A549 (cell line): ENCODE data around the gene TSC22D1. TPM values are rescaled to one million over a fixed set of nuclear protein-coding genes. Genes with fewer than 3 reads are reported as not detected.

Experiments used
- ATAC-seq, 2 experiments: fragments of 200-7000 bp in 1 of 2; fragments of >200 bp in 1 of 2; cut with Nextera tagmentation in 1 of 2; cut with Tn5 transposase in 1 of 2; 3 replicates each; pipeline versions ENCODE4 v1.8.0 to v1.9.1; 2018 to 2020; ENCODE audit warnings: mild to moderate bottlenecking in 1 of 2, moderate library complexity in 1 of 2
- CTCF ChIA-PET: fragments of 300-600 bp; sonication (Branson Sonifier 250); formaldehyde crosslinking; extraction: SDS; loops from one replicate; lab custom pipeline; 2021; ENCODE audit warnings: antibody characterized with exemption, inconsistent platforms; lab: Yijun Ruan, JAX
- POLR2A ChIA-PET: fragments of 350-600 bp; formaldehyde crosslinking; extraction: SDS; loops from one replicate; lab custom pipeline; 2021; ENCODE audit warnings: antibody characterized with exemption, inconsistent platforms; lab: Yijun Ruan, JAX
- DNase-seq, 2 experiments: peaks; one replicate each; pipeline versions ENCODE4 v3.0.0 to v3.0.0-alpha.2; 2011 to 2016; ENCODE audit warnings: low read depth in 1 of 2, low spot score in 1 of 2
- FAIRE-seq: peaks from 2 replicates; lab custom pipeline; 2011; peaks lifted over from hg19 to GRCh38; lab: Jason Lieb, UNC
- H3K27ac ChIP-seq, 2 experiments: fragments of >200 bp; sonication (Bioruptor Twin); formaldehyde crosslinking; 3 replicates each; pipeline ENCODE4 v1.5.1; 2016 to 2017
- H3K4me1 ChIP-seq: fragments of >200 bp; sonication (Bioruptor Twin); formaldehyde crosslinking; 3 replicates; pipeline ENCODE4 v1.6.1; 2016
- H3K4me2 ChIP-seq: fragments of >200 bp; sonication (Bioruptor Twin); formaldehyde crosslinking; 3 replicates; pipeline ENCODE4 v1.6.1; 2016
- H3K4me3 ChIP-seq: fragments of >200 bp; sonication (Bioruptor Twin); formaldehyde crosslinking; 3 replicates; pipeline ENCODE4 v1.5.1; 2016
- H3K9me3 ChIP-seq: fragments of >200 bp; sonication (Bioruptor Twin); formaldehyde crosslinking; 3 replicates; pipeline ENCODE4 v1.6.1; 2016
- CBX2 ChIP-seq: fragments of 200-600 bp; sonication (generic); IDR thresholded peaks from 2 replicates; pipeline ENCODE4 v1.6.1; 2016; ENCODE audit warnings: low read depth, mild to moderate bottlenecking, borderline replicate concordance
- E2F6 ChIP-seq: IDR thresholded peaks from 2 replicates; pipeline ENCODE4 v1.6.1; 2012; ENCODE audit warnings: low read depth, borderline replicate concordance
- ESRRA ChIP-seq: fragments of 150-350 bp; IDR thresholded peaks from 2 replicates; pipeline ENCODE4 v1.6.1; 2014; ENCODE audit warnings: mild to moderate bottlenecking, low read length, borderline replicate concordance
- FOSB ChIP-seq: fragments of 250-450 bp; sonication (Bioruptor Pico); IDR thresholded peaks from 2 replicates; pipeline ENCODE4 v1.5.0; 2020; ENCODE audit warnings: mild to moderate bottlenecking, moderate library complexity
- FOSL2 ChIP-seq, 2 experiments: fragments of 450-650 bp in 1 of 2; fragments of >200 bp in 1 of 2; sonication (Bioruptor Twin) in 1 of 2; formaldehyde crosslinking; IDR thresholded peaks; 2 replicates each; pipeline versions ENCODE4 v1.5.0 to v1.6.1; 2016 to 2020; ENCODE audit warnings: mild to moderate bottlenecking in 1 of 2, moderate library complexity in 1 of 2
- HES2 ChIP-seq: fragments of >200 bp; sonication (Bioruptor Twin); formaldehyde crosslinking; IDR thresholded peaks from 2 replicates; pipeline ENCODE4 v1.6.1; 2016
- HMGXB4 ChIP-seq: fragments of 250-450 bp; sonication (Bioruptor Pico); IDR thresholded peaks from 2 replicates; pipeline ENCODE4 v1.5.0; 2021; ENCODE audit warnings: mild to moderate bottlenecking, moderate library complexity, borderline replicate concordance
- HOXB13 ChIP-seq: fragments of 250-450 bp; sonication (Bioruptor Pico); IDR thresholded peaks from 2 replicates; pipeline ENCODE4 v1.5.0; 2020; ENCODE audit warnings: low read depth, mild to moderate bottlenecking, moderate library complexity
- JUNB ChIP-seq: fragments of >200 bp; sonication (Bioruptor Twin); formaldehyde crosslinking; IDR thresholded peaks from 2 replicates; pipeline ENCODE4 v1.6.1; 2016
- KDM1A ChIP-seq: fragments of 200-600 bp; sonication (generic); IDR thresholded peaks from 2 replicates; pipeline ENCODE4 v1.6.1; 2016; ENCODE audit warnings: low read depth, mild to moderate bottlenecking
- MAFK ChIP-seq: fragments of 450-650 bp; IDR thresholded peaks from 2 replicates; pipeline ENCODE4 v1.6.1; 2014; ENCODE audit not compliant: partially characterized antibody
- POLR2A ChIP-seq: IDR thresholded peaks from 2 replicates; pipeline ENCODE4 v1.6.1; 2012; ENCODE audit warnings: mild to moderate bottlenecking, low read length
- RAD21 ChIP-seq, 2 experiments: fragments of >200 bp in 1 of 2; sonication (Bioruptor Twin) in 1 of 2; formaldehyde crosslinking in 1 of 2; IDR thresholded peaks in 1 of 2; conservative IDR thresholded peaks in 1 of 2; 2 replicates in 1 of 2; 3 replicates in 1 of 2; pipeline ENCODE4 v1.6.1; 2012 to 2018; ENCODE audit warnings: inconsistent platforms in 1 of 2
- RARB ChIP-seq: fragments of 250-450 bp; sonication (Bioruptor Pico); IDR thresholded peaks from 2 replicates; pipeline ENCODE4 v1.8.0; 2021; ENCODE audit warnings: mild to moderate bottlenecking, moderate library complexity
- RFX5 ChIP-seq: fragments of 450-650 bp; IDR thresholded peaks from 2 replicates; pipeline ENCODE4 v1.7.1; 2014; ENCODE audit warnings: antibody characterized with exemption, mild to moderate bottlenecking, moderate library complexity
- RNF2 ChIP-seq: fragments of 200-600 bp; sonication (generic); IDR thresholded peaks from 2 replicates; pipeline ENCODE4 v1.6.1; 2016; ENCODE audit warnings: low read depth, mild to moderate bottlenecking, antibody characterized with exemption, moderate library complexity, borderline replicate concordance
- SMC3 ChIP-seq: fragments of >200 bp; sonication (Bioruptor Twin); formaldehyde crosslinking; IDR thresholded peaks from 3 replicates; pipeline ENCODE4 v1.6.1; 2018; ENCODE audit warnings: inconsistent platforms
- SREBF2 ChIP-seq: fragments of 450-650 bp; IDR thresholded peaks from 2 replicates; pipeline ENCODE4 v1.6.1; 2014; ENCODE audit warnings: mild to moderate bottlenecking, moderate library complexity
- ZC3H11A ChIP-seq: fragments of 450-650 bp; IDR thresholded peaks from 2 replicates; pipeline ENCODE4 v1.6.1; 2014; ENCODE audit warnings: antibody characterized with exemption, mild to moderate bottlenecking
- WGBS: methylation state at CpG from one replicate; pipeline ENCODE4 v1.1.6; 2017; ENCODE audit errors: missing lambda C conversion rate; 5-methylcytosine and 5-hydroxymethylcytosine counted together
- polyA plus RNA-seq, 4 experiments: library from polyadenylated mRNA; depleted of rRNA in 3 of 4; stranded (reverse); fragments of >200 nt; fragmentation: RNase III in 1 of 4; extraction: RNeasy Plus Mini Kit Qiagen cat#74134 plus additional on column Dnase treatment in 1 of 4; gene quantifications; 2 replicates in 3 of 4; 3 replicates in 1 of 4; pipeline ENCODE4 v1.2.3, GENCODE V29; 2011 to 2017

Gene TSC22D1
- polyA plus RNA-seq, 2 of the 4 experiments (the other 2 are of a cell fraction): 66.8 to 196 TPM

- ChIA-PET CTCF (no interaction called here), POLR2A (no interaction called here)
- no peaks in the 10 kb centered on the region for H3K9me3 ChIP-seq
- no peak for DNase-seq
- TF ChIP-seq RAD21 (conservative IDR thresholded peaks at IDR 0.05 in 1 of 2, IDR thresholded peaks at IDR 0.05 in 1 of 2) (no peak), ESRRA (no peak), RFX5 (no peak), HMGXB4 (CRISPR knock-in tag) (no peak), ZC3H11A (no peak), SMC3 (no peak), MAFK (no peak)
- TF ChIP-seq, all 56 proteins: peak for 0
- H3K27ac ChIP-seq: no peak overlapping the region
- ATAC-seq (no peak), FAIRE-seq (no peak)
- WGBS: 50% methylated on average over 1 of the region's 1 CpG
- H3K4me1 ChIP-seq: peaks cover 7% of the 10 kb centered on the region; the same call in 1 of the 3 replicates
- H3K4me2 ChIP-seq: no peak overlapping the region
- H3K4me3 ChIP-seq: no peak overlapping the region
Measured at GRCh38 chr13:44618326-44618725, 42.2 kb upstream of the TSC22D1 start.

GRCh38 chr13:44617648-44618047, 41.5 kb upstream of the TSC22D1 start:
- WGBS: 73% methylated on average over 11 of the region's 11 CpGs
- Histone ChIP-seq H3K4me3 (no peak overlapping the region), H3K27ac (no peak overlapping the region), H3K4me2 (no peak overlapping the region), H3K4me1 (peaks cover 7% of the 10 kb centered on the region; the same call in 1 of the 3 replicates), H3K9me3 (no peaks in the 10 kb centered on the region)
- TF ChIP-seq RARB (CRISPR knock-in tag): no peak
- TF ChIP-seq POLR2A: no peak
- no peak for TF ChIP-seq JUNB
- no peak for TF ChIP-seq MAFK
- no peak for TF ChIP-seq HES2
- no peak for TF ChIP-seq CBX2
- TF ChIP-seq RAD21 (conservative IDR thresholded peaks at IDR 0.05 in 1 of 2, IDR thresholded peaks at IDR 0.05 in 1 of 2): no peak
- no peak for ATAC-seq
- ChIA-PET CTCF (no interaction called here), POLR2A (no interaction called here)
- FAIRE-seq: no peak
- DNase-seq: no peak

GRCh38 chr13:44609137-44609536, 33.0 kb upstream of the TSC22D1 start:
- TF ChIP-seq SREBF2: no peak
- no peak for TF ChIP-seq E2F6
- TF ChIP-seq FOSB (CRISPR knock-in tag): no peak
- TF ChIP-seq KDM1A: no peak
- TF ChIP-seq RNF2: no peak
- no peak for TF ChIP-seq FOSL2 (IDR thresholded peaks at IDR 0.05)
- TF ChIP-seq FOSL2 (CRISPR knock-in tag; IDR thresholded peaks at IDR 0.05): no peak
- TF ChIP-seq HOXB13 (CRISPR knock-in tag): no peak
- Histone ChIP-seq H3K27ac (no peak overlapping the region), H3K4me1 (no peaks in the 10 kb centered on the region), H3K9me3 (no peaks in the 10 kb centered on the region), H3K4me2 (no peak overlapping the region), H3K4me3 (no peak overlapping the region)
- DNase-seq: no peak
- FAIRE-seq: no peak
- WGBS: 54% methylated on average over 2 of the region's 2 CpGs
- ATAC-seq: no peak
- POLR2A ChIA-PET: no interaction called here
- CTCF ChIA-PET: no interaction called here
